GM23338 (cell line): Measurements from ENCODE around the gene CUX1. TPM values are rescaled to one million over a fixed set of nuclear protein-coding genes. Genes with fewer than 3 reads are reported as not detected.

Experiments used
- ATAC-seq: fragments of 200-7000 bp; cut with Tn5 transposase; 3 replicates; pipeline ENCODE4 v1.9.1; 2020
- DNase-seq: peaks from one replicate; pipeline ENCODE4 v3.0.0-alpha.2; 2015; ENCODE audit warnings: low spot score
- H2AFZ ChIP-seq: fragments of 200-600 bp; sonication (generic); 2 replicates; pipeline ENCODE4 v1.8.0; 2016; ENCODE audit warnings: antibody characterized with exemption, mild to moderate bottlenecking, moderate library complexity
- H3F3A ChIP-seq: fragments of 200-600 bp; sonication (generic); replicated peaks from 2 replicates; pipeline ENCODE4 v1.8.0; 2017; ENCODE audit warnings: antibody characterized with exemption, mixed run types, low read depth
- H3K27ac ChIP-seq: fragments of 200-600 bp; sonication (generic); 2 replicates; pipeline ENCODE4 v1.6.1; 2016; ENCODE audit warnings: low read depth
- H3K27me3 ChIP-seq: fragments of 200-600 bp; sonication (generic); 2 replicates; pipeline ENCODE4 v1.8.0; 2016; ENCODE audit warnings: mild to moderate bottlenecking, mixed run types, moderate library complexity; ENCODE audit not compliant: insufficient read depth
- H3K36me3 ChIP-seq: fragments of 200-600 bp; sonication (generic); 2 replicates; pipeline ENCODE4 v1.8.0; 2016; ENCODE audit warnings: mild to moderate bottlenecking; ENCODE audit not compliant: insufficient read depth
- H3K4me1 ChIP-seq: fragments of 200-600 bp; sonication (generic); 2 replicates; pipeline ENCODE4 v1.8.0; 2016; ENCODE audit warnings: mild to moderate bottlenecking, moderate library complexity; ENCODE audit not compliant: insufficient read depth
- H3K4me2 ChIP-seq: fragments of 200-600 bp; sonication (generic); 2 replicates; pipeline ENCODE4 v1.7.1; 2017; ENCODE audit warnings: mixed run types
- H3K4me3 ChIP-seq: fragments of 200-600 bp; sonication (generic); 2 replicates; pipeline ENCODE4 v1.6.1; 2016; ENCODE audit warnings: mixed run types
- H3K79me2 ChIP-seq: fragments of 200-600 bp; sonication (generic); replicated peaks from 2 replicates; pipeline ENCODE4 v1.8.0; 2017; ENCODE audit warnings: mild to moderate bottlenecking; ENCODE audit not compliant: insufficient read depth
- H3K9me2 ChIP-seq: fragments of 200-600 bp; sonication (generic); 2 replicates; pipeline ENCODE4 v1.8.0; 2017; ENCODE audit not compliant: insufficient read depth
- H4K20me1 ChIP-seq: fragments of 200-600 bp; sonication (generic); replicated peaks from 2 replicates; pipeline ENCODE4 v1.8.0; 2017; ENCODE audit warnings: mild to moderate bottlenecking; ENCODE audit not compliant: insufficient read depth
- H3K27ac Mint-ChIP-seq: 2 replicates; pipeline ENCODE4 v1.8.0; 2020; ENCODE audit warnings: inconsistent platforms, mild to moderate bottlenecking, moderate library complexity, mixed read lengths
- H3K27me3 Mint-ChIP-seq: 3 replicates; pipeline ENCODE4 v1.8.0; 2022; ENCODE audit warnings: low read depth, mild to moderate bottlenecking, moderate library complexity, mixed read lengths, inconsistent platforms; ENCODE audit not compliant: insufficient read depth, poor library complexity
- H3K36me3 Mint-ChIP-seq: 3 replicates; pipeline ENCODE4 v1.8.0; 2021; ENCODE audit warnings: low read depth, mild to moderate bottlenecking, inconsistent platforms, moderate library complexity, mixed read lengths
- H3K4me1 Mint-ChIP-seq: 3 replicates; pipeline ENCODE4 v1.8.0; 2020; ENCODE audit warnings: mild to moderate bottlenecking, inconsistent platforms, mixed read lengths
- H3K4me3 Mint-ChIP-seq: 3 replicates; pipeline ENCODE4 v1.8.0; 2021; ENCODE audit warnings: moderate library complexity, mild to moderate bottlenecking, inconsistent platforms, mixed read lengths
- H3K9me3 Mint-ChIP-seq: 3 replicates; pipeline ENCODE4 v1.8.0; 2020; ENCODE audit warnings: moderate library complexity, mild to moderate bottlenecking, inconsistent platforms, mixed read lengths
- CREB1 ChIP-seq: fragments of 250-450 bp; sonication (Bioruptor Pico); IDR thresholded peaks from 2 replicates; pipeline ENCODE4 v1.5.0; 2020; ENCODE audit warnings: low read depth, mild to moderate bottlenecking, moderate library complexity
- EZH2phosphoT487 ChIP-seq: fragments of 200-600 bp; sonication (generic); IDR thresholded peaks from one replicate; pipeline ENCODE4 v1.8.1; 2018; ENCODE audit warnings: antibody characterized with exemption; ENCODE audit not compliant: unreplicated experiment
- JUNB ChIP-seq: IDR thresholded peaks from one replicate; pipeline ENCODE4 v1.6.1; 2016; ENCODE audit warnings: antibody characterized with exemption; ENCODE audit not compliant: unreplicated experiment
- POLR2AphosphoS5 ChIP-seq: IDR thresholded peaks from 2 replicates; pipeline ENCODE4 v1.6.1; 2016; ENCODE audit warnings: antibody characterized with exemption, low read depth
- STAT1 ChIP-seq: IDR thresholded peaks from one replicate; pipeline ENCODE4 v1.6.1; 2016; ENCODE audit warnings: antibody characterized with exemption; ENCODE audit not compliant: unreplicated experiment
- ZNF114 ChIP-seq: fragments of 250-450 bp; sonication (Bioruptor Pico); IDR thresholded peaks from 2 replicates; pipeline ENCODE4 v1.5.0; 2020; ENCODE audit warnings: mild to moderate bottlenecking, moderate library complexity
- polyA plus RNA-seq: library from polyadenylated mRNA; unstranded; fragments of >200 nt; fragmentation: Nextera tagmentation; extraction: Ambion mirVana; gene quantifications from 2 replicates; pipeline ENCODE4 v1.2.1, GENCODE V29; 2016
- total RNA-seq: library from RNA; depleted of rRNA; stranded (reverse); fragments of >200 nt; shearing (Covaris generic); gene quantifications from 2 replicates; pipeline ENCODE4 v1.2.3, GENCODE V29; 2014
- TF ChIP-seq, protein P1 (sequence below): IDR thresholded peaks from 2 replicates; pipeline ENCODE4 v1.6.1; 2016; ENCODE audit warnings: antibody characterized with exemption
- TF ChIP-seq, protein P2 (sequence below), 2 experiments: fragments of 200-600 bp in 1 of 2; sonication (generic) in 1 of 2; conservative IDR thresholded peaks; 2 replicates each; pipeline versions ENCODE4 v1.5.1 to v1.6.1; 2016 to 2017; ENCODE audit warnings: antibody characterized with exemption in 2 of 2, low read depth in 2 of 2, mild to moderate bottlenecking in 2 of 2, moderate library complexity in 1 of 2
- TF ChIP-seq, protein P3 (sequence below): fragments of 250-450 bp; sonication (Bioruptor Pico); IDR thresholded peaks from 2 replicates; pipeline ENCODE4 v1.5.0; 2020; ENCODE audit warnings: mild to moderate bottlenecking, moderate library complexity

Gene CUX1
- total and polyA plus RNA-seq, 2 experiments from 2014 or later, result 49.9 to 64.0 TPM

DNA sequence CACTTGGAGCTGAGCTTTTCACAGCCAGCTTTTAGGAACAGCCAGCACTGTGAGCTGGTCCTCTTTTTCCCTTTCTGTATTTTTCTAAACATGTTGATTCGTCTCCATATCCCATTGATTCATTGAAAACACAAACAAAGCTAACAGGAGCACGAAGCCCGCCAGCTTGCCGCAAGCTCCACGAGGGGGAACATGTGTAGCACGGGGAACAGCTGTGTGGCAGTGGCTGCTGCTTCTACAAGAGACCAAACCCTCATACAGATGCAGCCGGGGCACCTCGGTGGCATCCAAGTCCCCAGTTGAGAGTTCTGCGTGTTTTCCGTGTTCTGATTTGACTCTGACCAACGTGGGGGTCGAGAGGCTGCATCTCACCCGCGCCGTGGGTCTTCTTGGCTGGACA lies 388.5 kb downstream of the CUX1 start:
- H3K4me3 ChIP-seq, result no peak overlapping the region
- H3F3A ChIP-seq, result no peaks in the 10 kb centered on the region
- H2AFZ ChIP-seq, result no peak overlapping the region
- Mint-ChIP-seq H3K27me3 (no peaks in the 10 kb centered on the region), H3K27ac (0 out of 2 replicates have a peak overlapping the region, but pooled peaks have one; percentile 4), H3K4me3 (no peak overlapping the region), H3K4me1 (no peaks in the 10 kb centered on the region), H3K36me3 (peaks cover 53% of the 10 kb centered on the region), H3K9me3 (no peaks in the 10 kb centered on the region)
- no peaks in the 10 kb centered on the region; the same call in 1 of the 2 replicates for H3K36me3 ChIP-seq
- no peak for TF ChIP-seq EZH2phosphoT487
- no peak for TF ChIP-seq STAT1
- TF ChIP-seq, protein P1, sequence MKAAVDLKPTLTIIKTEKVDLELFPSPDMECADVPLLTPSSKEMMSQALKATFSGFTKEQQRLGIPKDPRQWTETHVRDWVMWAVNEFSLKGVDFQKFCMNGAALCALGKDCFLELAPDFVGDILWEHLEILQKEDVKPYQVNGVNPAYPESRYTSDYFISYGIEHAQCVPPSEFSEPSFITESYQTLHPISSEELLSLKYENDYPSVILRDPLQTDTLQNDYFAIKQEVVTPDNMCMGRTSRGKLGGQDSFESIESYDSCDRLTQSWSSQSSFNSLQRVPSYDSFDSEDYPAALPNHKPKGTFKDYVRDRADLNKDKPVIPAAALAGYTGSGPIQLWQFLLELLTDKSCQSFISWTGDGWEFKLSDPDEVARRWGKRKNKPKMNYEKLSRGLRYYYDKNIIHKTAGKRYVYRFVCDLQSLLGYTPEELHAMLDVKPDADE, result no peak
- TF ChIP-seq ZNF114, result no peak
- no peak for TF ChIP-seq POLR2AphosphoS5
- TF ChIP-seq CREB1 (CRISPR knock-in tag), result no peak
- TF ChIP-seq, protein P2, sequence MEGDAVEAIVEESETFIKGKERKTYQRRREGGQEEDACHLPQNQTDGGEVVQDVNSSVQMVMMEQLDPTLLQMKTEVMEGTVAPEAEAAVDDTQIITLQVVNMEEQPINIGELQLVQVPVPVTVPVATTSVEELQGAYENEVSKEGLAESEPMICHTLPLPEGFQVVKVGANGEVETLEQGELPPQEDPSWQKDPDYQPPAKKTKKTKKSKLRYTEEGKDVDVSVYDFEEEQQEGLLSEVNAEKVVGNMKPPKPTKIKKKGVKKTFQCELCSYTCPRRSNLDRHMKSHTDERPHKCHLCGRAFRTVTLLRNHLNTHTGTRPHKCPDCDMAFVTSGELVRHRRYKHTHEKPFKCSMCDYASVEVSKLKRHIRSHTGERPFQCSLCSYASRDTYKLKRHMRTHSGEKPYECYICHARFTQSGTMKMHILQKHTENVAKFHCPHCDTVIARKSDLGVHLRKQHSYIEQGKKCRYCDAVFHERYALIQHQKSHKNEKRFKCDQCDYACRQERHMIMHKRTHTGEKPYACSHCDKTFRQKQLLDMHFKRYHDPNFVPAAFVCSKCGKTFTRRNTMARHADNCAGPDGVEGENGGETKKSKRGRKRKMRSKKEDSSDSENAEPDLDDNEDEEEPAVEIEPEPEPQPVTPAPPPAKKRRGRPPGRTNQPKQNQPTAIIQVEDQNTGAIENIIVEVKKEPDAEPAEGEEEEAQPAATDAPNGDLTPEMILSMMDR (conservative IDR thresholded peaks at IDR 0.05; ENCODE audit: low read depth in 2 of 2), result no peak
- DNase-seq (no peak), ATAC-seq (no peak)
- no peak overlapping the region for H3K4me2 ChIP-seq
- no peak overlapping the region for H3K27ac ChIP-seq
- H3K9me2 ChIP-seq, result no peaks in the 10 kb centered on the region
- no peaks in the 10 kb centered on the region; the same call in none of the 2 replicates for H4K20me1 ChIP-seq
- H3K27me3 ChIP-seq, result no peaks in the 10 kb centered on the region
- no peaks in the 10 kb centered on the region for H3K79me2 ChIP-seq
- no peaks in the 10 kb centered on the region for H3K4me1 ChIP-seq

DNA sequence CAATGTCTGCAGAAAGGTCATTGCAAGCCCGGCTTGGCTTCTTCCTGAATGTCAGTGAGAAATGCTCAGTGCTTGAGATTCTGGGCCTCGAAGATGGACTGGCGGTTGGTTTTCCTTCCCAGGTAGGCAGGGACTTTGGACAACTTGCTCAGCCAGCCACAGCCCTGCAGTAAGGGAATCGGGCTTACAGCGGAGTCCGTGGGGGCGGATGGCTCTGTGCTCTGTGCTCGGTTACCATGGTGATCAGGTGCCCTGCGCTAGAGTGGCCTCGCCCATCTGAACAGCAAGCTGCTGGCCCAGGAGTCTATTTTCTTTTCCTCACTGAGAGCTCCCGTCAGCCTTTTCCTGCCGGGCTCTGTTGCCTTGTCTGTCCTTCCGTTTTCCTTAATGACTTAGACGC lies 391.4 kb downstream of the CUX1 start:
- Histone ChIP-seq H3K27me3 (no peaks in the 10 kb centered on the region), H3K36me3 (no peaks in the 10 kb centered on the region; the same call in 1 of the 2 replicates), H4K20me1 (no peaks in the 10 kb centered on the region; the same call in none of the 2 replicates), H3K4me1 (no peaks in the 10 kb centered on the region), H3K9me2 (no peaks in the 10 kb centered on the region), H3K79me2 (no peaks in the 10 kb centered on the region), H2AFZ (no peak overlapping the region), H3K27ac (no peak overlapping the region), H3F3A (no peaks in the 10 kb centered on the region), H3K4me3 (no peak overlapping the region), H3K4me2 (no peak overlapping the region)
- ATAC-seq (peak; percentile 74), DNase-seq (peak; percentile 46)
- H3K27me3 Mint-ChIP-seq, result no peaks in the 10 kb centered on the region
- no peak overlapping the region for H3K4me3 Mint-ChIP-seq
- H3K4me1 Mint-ChIP-seq, result no peaks in the 10 kb centered on the region
- H3K36me3 Mint-ChIP-seq, result peaks cover 43% of the 10 kb centered on the region
- no peak overlapping the region for H3K27ac Mint-ChIP-seq
- H3K9me3 Mint-ChIP-seq, result no peaks in the 10 kb centered on the region
- TF ChIP-seq JUNB (no peak), POLR2AphosphoS5 (no peak), CREB1 (CRISPR knock-in tag) (no peak), ZNF114 (no peak)
- TF ChIP-seq, protein P1, result no peak
- TF ChIP-seq, protein P2 (conservative IDR thresholded peaks at IDR 0.05; ENCODE audit: low read depth in 2 of 2), result no peak
- TF ChIP-seq, protein P3, sequence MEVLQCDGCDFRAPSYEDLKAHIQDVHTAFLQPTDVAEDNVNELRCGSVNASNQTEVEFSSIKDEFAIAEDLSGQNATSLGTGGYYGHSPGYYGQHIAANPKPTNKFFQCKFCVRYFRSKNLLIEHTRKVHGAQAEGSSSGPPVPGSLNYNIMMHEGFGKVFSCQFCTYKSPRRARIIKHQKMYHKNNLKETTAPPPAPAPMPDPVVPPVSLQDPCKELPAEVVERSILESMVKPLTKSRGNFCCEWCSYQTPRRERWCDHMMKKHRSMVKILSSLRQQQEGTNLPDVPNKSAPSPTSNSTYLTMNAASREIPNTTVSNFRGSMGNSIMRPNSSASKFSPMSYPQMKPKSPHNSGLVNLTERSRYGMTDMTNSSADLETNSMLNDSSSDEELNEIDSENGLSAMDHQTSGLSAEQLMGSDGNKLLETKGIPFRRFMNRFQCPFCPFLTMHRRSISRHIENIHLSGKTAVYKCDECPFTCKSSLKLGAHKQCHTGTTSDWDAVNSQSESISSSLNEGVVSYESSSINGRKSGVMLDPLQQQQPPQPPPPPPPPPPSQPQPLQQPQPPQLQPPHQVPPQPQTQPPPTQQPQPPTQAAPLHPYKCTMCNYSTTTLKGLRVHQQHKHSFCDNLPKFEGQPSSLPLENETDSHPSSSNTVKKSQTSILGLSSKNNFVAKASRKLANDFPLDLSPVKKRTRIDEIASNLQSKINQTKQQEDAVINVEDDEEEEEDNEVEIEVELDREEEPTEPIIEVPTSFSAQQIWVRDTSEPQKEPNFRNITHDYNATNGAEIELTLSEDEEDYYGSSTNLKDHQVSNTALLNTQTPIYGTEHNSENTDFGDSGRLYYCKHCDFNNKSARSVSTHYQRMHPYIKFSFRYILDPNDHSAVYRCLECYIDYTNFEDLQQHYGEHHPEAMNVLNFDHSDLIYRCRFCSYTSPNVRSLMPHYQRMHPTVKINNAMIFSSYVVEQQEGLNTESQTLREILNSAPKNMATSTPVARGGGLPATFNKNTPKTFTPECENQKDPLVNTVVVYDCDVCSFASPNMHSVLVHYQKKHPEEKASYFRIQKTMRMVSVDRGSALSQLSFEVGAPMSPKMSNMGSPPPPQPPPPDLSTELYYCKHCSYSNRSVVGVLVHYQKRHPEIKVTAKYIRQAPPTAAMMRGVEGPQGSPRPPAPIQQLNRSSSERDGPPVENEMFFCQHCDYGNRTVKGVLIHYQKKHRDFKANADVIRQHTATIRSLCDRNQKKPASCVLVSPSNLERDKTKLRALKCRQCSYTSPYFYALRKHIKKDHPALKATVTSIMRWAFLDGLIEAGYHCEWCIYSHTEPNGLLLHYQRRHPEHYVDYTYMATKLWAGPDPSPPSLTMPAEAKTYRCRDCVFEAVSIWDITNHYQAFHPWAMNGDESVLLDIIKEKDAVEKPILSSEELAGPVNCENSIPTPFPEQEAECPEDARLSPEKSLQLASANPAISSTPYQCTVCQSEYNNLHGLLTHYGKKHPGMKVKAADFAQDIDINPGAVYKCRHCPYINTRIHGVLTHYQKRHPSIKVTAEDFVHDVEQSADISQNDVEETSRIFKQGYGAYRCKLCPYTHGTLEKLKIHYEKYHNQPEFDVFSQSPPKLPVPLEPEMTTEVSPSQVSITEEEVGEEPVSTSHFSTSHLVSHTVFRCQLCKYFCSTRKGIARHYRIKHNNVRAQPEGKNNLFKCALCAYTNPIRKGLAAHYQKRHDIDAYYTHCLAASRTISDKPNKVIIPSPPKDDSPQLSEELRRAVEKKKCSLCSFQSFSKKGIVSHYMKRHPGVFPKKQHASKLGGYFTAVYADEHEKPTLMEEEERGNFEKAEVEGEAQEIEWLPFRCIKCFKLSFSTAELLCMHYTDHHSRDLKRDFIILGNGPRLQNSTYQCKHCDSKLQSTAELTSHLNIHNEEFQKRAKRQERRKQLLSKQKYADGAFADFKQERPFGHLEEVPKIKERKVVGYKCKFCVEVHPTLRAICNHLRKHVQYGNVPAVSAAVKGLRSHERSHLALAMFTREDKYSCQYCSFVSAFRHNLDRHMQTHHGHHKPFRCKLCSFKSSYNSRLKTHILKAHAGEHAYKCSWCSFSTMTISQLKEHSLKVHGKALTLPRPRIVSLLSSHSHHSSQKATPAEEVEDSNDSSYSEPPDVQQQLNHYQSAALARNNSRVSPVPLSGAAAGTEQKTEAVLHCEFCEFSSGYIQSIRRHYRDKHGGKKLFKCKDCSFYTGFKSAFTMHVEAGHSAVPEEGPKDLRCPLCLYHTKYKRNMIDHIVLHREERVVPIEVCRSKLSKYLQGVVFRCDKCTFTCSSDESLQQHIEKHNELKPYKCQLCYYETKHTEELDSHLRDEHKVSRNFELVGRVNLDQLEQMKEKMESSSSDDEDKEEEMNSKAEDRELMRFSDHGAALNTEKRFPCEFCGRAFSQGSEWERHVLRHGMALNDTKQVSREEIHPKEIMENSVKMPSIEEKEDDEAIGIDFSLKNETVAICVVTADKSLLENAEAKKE (CRISPR knock-in tag), result no peak
